ENCODE results near the gene DMKN. TPM values are rescaled to one million over a fixed set of nuclear protein-coding genes. Genes with fewer than 3 reads are reported as not detected.
A peak's percentile ranks its signal among the peaks of the same experiment; 100 is the strongest.

Gene DMKN
- total and polyA plus RNA-seq, 2 donors from 2014 or later: 137 to 150 TPM

DNA sequence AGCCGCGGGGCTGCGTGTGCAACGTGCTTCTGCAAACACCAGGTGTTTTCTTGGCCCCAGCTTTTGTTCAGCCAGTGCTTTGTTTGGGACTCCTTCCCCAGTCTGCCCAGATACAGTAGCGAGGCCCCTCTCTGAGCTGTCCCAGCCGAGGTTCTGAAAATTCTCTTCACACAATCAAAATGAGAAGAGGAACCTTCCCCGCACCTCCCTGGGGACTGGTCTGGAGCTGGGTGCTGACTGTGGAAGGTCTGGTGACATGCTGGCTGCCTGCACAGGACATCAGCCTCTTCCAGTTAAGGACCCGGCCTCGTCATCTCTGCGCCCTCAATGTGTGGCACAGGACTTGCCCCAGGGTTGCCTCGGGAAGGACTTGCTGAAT, 45.8 kb upstream of the DMKN start:
- Histone ChIP-seq H3K9me3 (ENCODE audit: control insufficient read depth in 2 of 3, insufficient read depth in 1 of 3, low read length in 3 of 3) (no peaks in the 10 kb centered on the region), H3K4me1 (ENCODE audit: control insufficient read depth in 2 of 3, insufficient read depth in 2 of 3, low read depth in 1 of 3, low read length in 3 of 3) (peaks cover 0 to 2% (median 0%) of the 10 kb centered on the region in 3 donors), H3K36me3 (ENCODE audit: control insufficient read depth in 2 of 3, insufficient read depth in 3 of 3, low read length in 3 of 3) (no peaks in the 10 kb centered on the region), H3K9ac (ENCODE audit: low read length in 3 of 3) (no peak overlapping the region), H3K27me3 (ENCODE audit: control insufficient read depth, insufficient read depth, low read length) (peaks cover 3% of the 10 kb centered on the region), H3K4me3 (ENCODE audit: low read length in 3 of 3) (no peak overlapping the region), H3K27ac (ENCODE audit: low read depth in 2 of 2, low read length in 2 of 2) (no peak overlapping the region)
- intact Hi-C loops (cut with DNase I): no loop called here
- TF ChIP-seq, protein P1, sequence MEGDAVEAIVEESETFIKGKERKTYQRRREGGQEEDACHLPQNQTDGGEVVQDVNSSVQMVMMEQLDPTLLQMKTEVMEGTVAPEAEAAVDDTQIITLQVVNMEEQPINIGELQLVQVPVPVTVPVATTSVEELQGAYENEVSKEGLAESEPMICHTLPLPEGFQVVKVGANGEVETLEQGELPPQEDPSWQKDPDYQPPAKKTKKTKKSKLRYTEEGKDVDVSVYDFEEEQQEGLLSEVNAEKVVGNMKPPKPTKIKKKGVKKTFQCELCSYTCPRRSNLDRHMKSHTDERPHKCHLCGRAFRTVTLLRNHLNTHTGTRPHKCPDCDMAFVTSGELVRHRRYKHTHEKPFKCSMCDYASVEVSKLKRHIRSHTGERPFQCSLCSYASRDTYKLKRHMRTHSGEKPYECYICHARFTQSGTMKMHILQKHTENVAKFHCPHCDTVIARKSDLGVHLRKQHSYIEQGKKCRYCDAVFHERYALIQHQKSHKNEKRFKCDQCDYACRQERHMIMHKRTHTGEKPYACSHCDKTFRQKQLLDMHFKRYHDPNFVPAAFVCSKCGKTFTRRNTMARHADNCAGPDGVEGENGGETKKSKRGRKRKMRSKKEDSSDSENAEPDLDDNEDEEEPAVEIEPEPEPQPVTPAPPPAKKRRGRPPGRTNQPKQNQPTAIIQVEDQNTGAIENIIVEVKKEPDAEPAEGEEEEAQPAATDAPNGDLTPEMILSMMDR (IDR thresholded peaks at IDR 0.05; ENCODE audit: borderline replicate concordance, extremely low read depth, insufficient read depth): no peak
- DNase-seq (peak in 2 of 5 donors; percentile 32 to 34), FAIRE-seq (no peak)

DNA sequence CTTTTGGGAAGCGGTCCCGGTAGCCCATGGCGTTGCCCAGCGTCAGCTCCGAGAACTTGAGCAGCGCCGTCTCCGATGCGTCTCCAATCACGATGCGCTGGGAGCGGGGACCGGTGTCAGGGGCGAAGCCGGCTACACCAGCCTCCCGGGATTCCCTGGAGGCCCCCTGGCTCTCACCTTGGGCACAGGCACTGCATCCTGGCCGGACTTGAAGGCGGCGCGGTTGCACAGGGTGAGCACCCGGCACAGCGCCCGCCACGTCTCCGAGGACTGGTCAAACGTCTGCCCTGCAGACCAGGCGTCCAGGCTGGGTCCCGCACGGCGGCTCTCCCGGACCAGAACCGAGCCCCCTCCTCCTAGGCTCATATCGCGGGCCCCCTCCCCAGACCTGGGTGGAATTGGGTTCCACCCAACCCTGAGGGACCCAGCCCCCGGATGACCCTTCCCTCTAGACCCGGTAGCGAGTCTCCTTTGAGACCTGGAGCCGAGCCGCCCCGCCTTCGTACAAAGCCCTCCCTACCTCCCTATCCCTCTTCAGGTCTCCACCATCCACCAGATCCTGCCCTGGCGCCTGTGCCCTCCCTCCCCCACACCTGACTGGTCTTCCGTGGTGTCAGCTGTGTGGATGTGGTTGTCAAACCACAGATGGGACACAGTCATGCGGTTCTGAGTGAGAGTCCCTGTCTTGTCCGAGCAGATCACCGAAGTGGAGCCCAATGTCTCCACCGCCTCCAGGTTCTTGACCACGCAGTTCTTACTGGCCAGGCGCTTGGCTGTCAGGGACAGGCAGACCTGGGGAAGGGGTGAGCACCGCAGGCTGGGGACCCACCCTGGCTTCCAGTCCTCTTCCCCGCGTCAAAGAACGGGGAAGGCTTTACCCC, 45.2 kb upstream of the DMKN start:
- H3K4me1 ChIP-seq (ENCODE audit: control insufficient read depth in 2 of 3, insufficient read depth in 2 of 3, low read depth in 1 of 3, low read length in 3 of 3): peaks cover 0 to 2% (median 0%) of the 10 kb centered on the region in 3 donors
- no peak overlapping the region for H3K4me3 ChIP-seq (ENCODE audit: low read length in 3 of 3)
- no peaks in the 10 kb centered on the region for H3K36me3 ChIP-seq (ENCODE audit: control insufficient read depth in 2 of 3, insufficient read depth in 3 of 3, low read length in 3 of 3)
- no peak overlapping the region for H3K27ac ChIP-seq (ENCODE audit: low read depth in 2 of 2, low read length in 2 of 2)
- no peak overlapping the region for H3K9ac ChIP-seq (ENCODE audit: low read length in 3 of 3)
- H3K9me3 ChIP-seq (ENCODE audit: control insufficient read depth in 2 of 3, insufficient read depth in 1 of 3, low read length in 3 of 3): no peaks in the 10 kb centered on the region
- no peak for FAIRE-seq
- peak in 1 of 5 donors; percentile 76 for DNase-seq
- H3K27me3 ChIP-seq (ENCODE audit: control insufficient read depth, insufficient read depth, low read length): peaks cover 3% of the 10 kb centered on the region
- TF ChIP-seq, protein P1 (IDR thresholded peaks at IDR 0.05; ENCODE audit: borderline replicate concordance, extremely low read depth, insufficient read depth): no peak
- intact Hi-C loops (cut with DNase I): no loop called here

DNA sequence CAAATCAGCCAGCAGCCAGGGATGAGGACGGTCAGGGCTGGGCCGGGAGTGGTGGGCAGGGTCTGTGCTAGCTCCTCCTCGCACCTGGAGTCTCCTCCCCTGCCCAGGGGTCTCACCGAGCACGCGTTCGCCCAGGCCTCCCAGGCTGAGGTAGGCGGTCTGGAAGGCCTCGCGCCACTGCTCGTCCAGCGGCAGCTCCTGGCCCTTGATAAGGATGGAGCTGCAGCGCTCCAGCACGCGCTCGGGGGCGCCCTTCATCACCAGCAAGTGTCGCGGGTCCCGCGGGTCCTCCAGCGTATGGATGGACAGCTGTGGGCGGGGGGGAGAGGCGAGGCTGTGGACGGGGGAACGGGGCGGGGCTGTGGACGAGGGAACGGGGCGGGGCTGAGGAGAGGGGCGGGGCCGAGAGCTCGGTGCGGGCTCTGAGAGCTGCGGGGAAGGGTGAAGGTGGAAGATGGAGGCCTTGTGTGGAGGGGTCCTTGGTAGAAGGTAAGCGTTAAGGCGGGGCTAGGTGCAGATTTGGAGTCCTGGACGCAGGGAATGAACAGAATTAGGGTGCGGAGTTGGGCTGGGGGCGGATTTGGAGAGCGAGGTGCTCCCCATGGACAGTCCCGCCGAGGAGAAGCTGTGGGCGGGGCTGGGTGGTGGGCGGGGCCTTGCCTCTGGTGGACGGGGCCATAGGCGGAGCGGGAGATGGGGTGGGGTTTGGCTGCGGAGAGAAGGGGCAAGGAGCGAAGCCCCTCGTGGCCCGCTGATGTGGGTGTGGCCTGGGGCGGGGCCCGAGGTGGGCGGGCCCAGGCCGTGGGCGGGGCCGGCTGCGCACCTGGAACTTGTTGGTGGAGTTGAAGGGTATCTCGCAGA, 44.3 kb upstream of the DMKN start:
- intact Hi-C loops (cut with DNase I): no loop called here
- Histone ChIP-seq H3K9ac (ENCODE audit: low read length in 3 of 3) (no peak overlapping the region), H3K36me3 (ENCODE audit: control insufficient read depth in 2 of 3, insufficient read depth in 3 of 3, low read length in 3 of 3) (no peaks in the 10 kb centered on the region), H3K27ac (ENCODE audit: low read depth in 2 of 2, low read length in 2 of 2) (no peak overlapping the region), H3K4me3 (ENCODE audit: low read length in 3 of 3) (peak overlapping the region in 1 of 3 donors; percentile 51), H3K27me3 (ENCODE audit: control insufficient read depth, insufficient read depth, low read length) (peaks cover 3% of the 10 kb centered on the region), H3K4me1 (ENCODE audit: control insufficient read depth in 2 of 3, insufficient read depth in 2 of 3, low read depth in 1 of 3, low read length in 3 of 3) (peaks cover 0 to 2% (median 0%) of the 10 kb centered on the region in 3 donors), H3K9me3 (ENCODE audit: control insufficient read depth in 2 of 3, insufficient read depth in 1 of 3, low read length in 3 of 3) (no peaks in the 10 kb centered on the region)
- no peak for FAIRE-seq
- TF ChIP-seq, protein P1 (IDR thresholded peaks at IDR 0.05; ENCODE audit: borderline replicate concordance, extremely low read depth, insufficient read depth): no peak
- peak; percentile 83 to 95 (median 88) for DNase-seq
